K562 (cell line): ENCODE data around the gene ATRNL1. TPM values are rescaled to one million over a fixed set of nuclear protein-coding genes. Genes with fewer than 3 reads are reported as not detected.

Experiments
- CHD7 ChIP-seq: fragments of 200-600 bp; sonication (generic); IDR thresholded peaks from one replicate; pipeline ENCODE4 v1.6.1; 2012; ENCODE audit warnings: mild to moderate bottlenecking, low read depth, low read length, inconsistent platforms
- HMGXB4 ChIP-seq: sonication (generic); formaldehyde crosslinking; IDR thresholded peaks from 2 replicates; pipeline ENCODE4 v1.8.1; 2023; ENCODE audit warnings: mild to moderate bottlenecking, missing genetic modification reagents
- MTA2 ChIP-seq: fragments of 450-650 bp; IDR thresholded peaks from 2 replicates; pipeline ENCODE4 v1.6.1; 2016; ENCODE audit warnings: low read depth
- PHB2 ChIP-seq: fragments of 450-650 bp; IDR thresholded peaks from 2 replicates; pipeline ENCODE4 v1.6.1; 2017; ENCODE audit warnings: low read depth
- POLR2AphosphoS2 ChIP-seq: IDR thresholded peaks from 2 replicates; pipeline ENCODE4 v1.6.1; 2012; ENCODE audit warnings: low read length, improper control_type of control experiment
- TAF1 ChIP-seq: IDR thresholded peaks from 2 replicates; pipeline ENCODE4 v1.6.1; 2011; ENCODE audit warnings: mild to moderate bottlenecking, low read length, moderate library complexity; ENCODE audit not compliant: insufficient read depth, control insufficient read depth, severe bottlenecking; ENCODE audit errors: extremely low read depth
- ZNF740 ChIP-seq, 3 experiments: fragments of 200-800 bp in 1 of 3; sonication (Bioruptor generic) in 1 of 3; sonication (generic) in 1 of 3; formaldehyde crosslinking in 1 of 3; IDR thresholded peaks; 2 replicates each; pipeline versions ENCODE4 v1.6.1 to v1.8.0; 2016 to 2022; ENCODE audit warnings: mild to moderate bottlenecking in 2 of 3, missing compliant biosample characterization in 2 of 3, missing genetic modification characterization in 2 of 3, missing genetic modification reagents in 1 of 3
- polyA plus RNA-seq, 8 experiments: library from polyadenylated mRNA; depleted of rRNA in 4 of 8; stranded (reverse) in 5 of 8; unstranded in 3 of 8; fragments of >200 nt; fragmentation: Nextera tagmentation in 2 of 8; fragmentation: Illumina TruSeq in 1 of 8; extraction: Ambion mirVana in 2 of 8; extraction: Trizol in 1 of 8; gene quantifications; 2 replicates each; pipeline versions ENCODE4 v1.2.1 to v1.2.3, GENCODE V29; 2011 to 2014; ENCODE audit warnings: inconsistent platforms in 1 of 8, missing spikeins in 1 of 8
- total RNA-seq, 7 experiments: library from RNA; depleted of rRNA in 6 of 7; stranded (reverse); fragments of >200 nt in 6 of 7; fragmentation: Illumina TruSeq in 2 of 7; extraction: Trizol in 2 of 7; gene quantifications; 2 replicates each; pipeline versions ENCODE4 v1.2.1 to v1.2.3, GENCODE V29; 2011 to 2021; ENCODE audit warnings: low replicate concordance in 1 of 7
- TF ChIP-seq, protein P1 (sequence below), 3 experiments: fragments of 200-800 bp in 1 of 3; fragments of 250-450 bp in 1 of 3; fragments of 450-650 bp in 1 of 3; sonication (Bioruptor Pico) in 1 of 3; sonication (Bioruptor generic) in 1 of 3; formaldehyde crosslinking in 1 of 3; IDR thresholded peaks; 2 replicates each; pipeline versions ENCODE4 v1.6.1 to v1.8.0; 2016 to 2022; ENCODE audit warnings: mild to moderate bottlenecking in 2 of 3, missing genetic modification characterization in 2 of 3, missing compliant biosample characterization in 1 of 3, moderate library complexity in 1 of 3

ATRNL1 gene
- total and polyA plus RNA-seq, 9 of the 15 experiments (the other 6 are each of a cell fraction or from before 2014, with no cell fraction given): 0.18 TPM; not detected in 8

DNA sequence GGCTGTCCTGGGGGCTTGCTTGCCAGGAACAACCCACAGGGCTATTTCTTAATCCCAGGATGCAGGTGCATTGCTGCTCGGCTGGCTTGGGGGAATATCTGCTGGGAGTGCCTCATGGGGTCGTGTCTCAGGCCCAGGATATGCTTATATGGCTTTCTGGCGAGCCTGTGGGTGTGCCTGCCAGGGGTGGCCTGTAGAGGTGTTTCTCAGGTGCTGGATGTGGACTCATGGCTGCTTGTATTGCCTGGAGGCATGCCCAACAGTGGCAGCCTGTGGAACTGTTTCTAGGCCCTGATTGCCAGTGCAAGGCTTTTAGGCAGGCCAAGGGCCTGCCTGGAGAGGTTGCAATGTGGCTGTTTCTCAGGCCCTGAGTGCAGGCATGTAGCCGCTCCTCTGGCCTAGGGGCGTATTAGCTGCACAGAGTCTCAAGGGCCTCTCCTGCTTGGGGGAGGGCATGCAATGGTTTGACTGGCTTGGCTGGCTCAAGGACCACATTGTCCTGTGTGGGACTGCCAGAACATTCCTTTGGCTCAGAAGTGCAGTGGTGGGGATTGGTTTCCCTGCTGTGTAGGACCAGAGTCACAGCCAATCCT is 202.1 kb downstream of the ATRNL1 start (continued):
- TF ChIP-seq CHD7 (no peak), HMGXB4 (no peak), PHB2 (no peak), TAF1 (no peak), POLR2AphosphoS2 (no peak), MTA2 (no peak), ZNF740 (CRISPR knock-in tag; IDR thresholded peaks at IDR 0.05) (no peak), ZNF740 (tag; IDR thresholded peaks at IDR 0.05) (no peak)
- TF ChIP-seq, protein P1, sequence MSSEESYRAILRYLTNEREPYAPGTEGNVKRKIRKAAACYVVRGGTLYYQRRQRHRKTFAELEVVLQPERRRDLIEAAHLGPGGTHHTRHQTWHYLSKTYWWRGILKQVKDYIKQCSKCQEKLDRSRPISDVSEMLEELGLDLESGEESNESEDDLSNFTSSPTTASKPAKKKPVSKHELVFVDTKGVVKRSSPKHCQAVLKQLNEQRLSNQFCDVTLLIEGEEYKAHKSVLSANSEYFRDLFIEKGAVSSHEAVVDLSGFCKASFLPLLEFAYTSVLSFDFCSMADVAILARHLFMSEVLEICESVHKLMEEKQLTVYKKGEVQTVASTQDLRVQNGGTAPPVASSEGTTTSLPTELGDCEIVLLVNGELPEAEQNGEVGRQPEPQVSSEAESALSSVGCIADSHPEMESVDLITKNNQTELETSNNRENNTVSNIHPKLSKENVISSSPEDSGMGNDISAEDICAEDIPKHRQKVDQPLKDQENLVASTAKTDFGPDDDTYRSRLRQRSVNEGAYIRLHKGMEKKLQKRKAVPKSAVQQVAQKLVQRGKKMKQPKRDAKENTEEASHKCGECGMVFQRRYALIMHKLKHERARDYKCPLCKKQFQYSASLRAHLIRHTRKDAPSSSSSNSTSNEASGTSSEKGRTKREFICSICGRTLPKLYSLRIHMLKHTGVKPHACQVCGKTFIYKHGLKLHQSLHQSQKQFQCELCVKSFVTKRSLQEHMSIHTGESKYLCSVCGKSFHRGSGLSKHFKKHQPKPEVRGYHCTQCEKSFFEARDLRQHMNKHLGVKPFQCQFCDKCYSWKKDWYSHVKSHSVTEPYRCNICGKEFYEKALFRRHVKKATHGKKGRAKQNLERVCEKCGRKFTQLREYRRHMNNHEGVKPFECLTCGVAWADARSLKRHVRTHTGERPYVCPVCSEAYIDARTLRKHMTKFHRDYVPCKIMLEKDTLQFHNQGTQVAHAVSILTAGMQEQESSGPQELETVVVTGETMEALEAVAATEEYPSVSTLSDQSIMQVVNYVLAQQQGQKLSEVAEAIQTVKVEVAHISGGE (CRISPR knock-in tag; IDR thresholded peaks at IDR 0.05): no peak
